ENCODE measurements around the gene HRH1.

DNA sequence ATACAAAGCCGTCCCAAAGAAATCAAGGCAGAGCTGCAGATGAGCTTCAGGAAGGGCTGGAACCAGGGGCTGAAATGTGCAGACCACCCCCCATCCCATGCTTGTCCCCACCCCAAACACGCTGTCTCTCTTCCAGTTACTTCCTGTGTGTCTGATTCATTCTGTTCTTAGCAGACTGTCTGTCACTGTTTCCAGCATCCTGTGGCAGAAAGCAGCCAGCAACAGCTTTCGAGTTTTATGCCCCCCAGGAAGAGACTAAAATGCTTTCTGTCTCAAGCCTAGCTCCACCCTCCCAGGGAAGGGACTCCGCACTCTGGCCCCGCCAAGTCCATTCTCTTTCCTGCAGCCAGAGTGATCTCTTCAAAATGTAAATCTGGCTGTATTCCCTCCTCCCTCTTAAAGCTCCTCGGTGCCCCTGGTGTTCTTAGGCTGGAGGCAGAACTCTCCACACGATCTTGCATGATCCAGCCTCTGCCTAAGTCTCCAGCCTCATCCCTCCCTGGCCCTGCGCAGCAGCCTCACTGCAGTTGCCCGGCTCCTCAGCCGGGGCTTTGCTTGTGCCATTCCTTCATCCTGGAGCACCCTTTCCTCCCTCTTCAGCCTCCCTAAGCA lies 41.5 kb downstream of the HRH1 start:
- TF ChIP-seq, protein P1, sequence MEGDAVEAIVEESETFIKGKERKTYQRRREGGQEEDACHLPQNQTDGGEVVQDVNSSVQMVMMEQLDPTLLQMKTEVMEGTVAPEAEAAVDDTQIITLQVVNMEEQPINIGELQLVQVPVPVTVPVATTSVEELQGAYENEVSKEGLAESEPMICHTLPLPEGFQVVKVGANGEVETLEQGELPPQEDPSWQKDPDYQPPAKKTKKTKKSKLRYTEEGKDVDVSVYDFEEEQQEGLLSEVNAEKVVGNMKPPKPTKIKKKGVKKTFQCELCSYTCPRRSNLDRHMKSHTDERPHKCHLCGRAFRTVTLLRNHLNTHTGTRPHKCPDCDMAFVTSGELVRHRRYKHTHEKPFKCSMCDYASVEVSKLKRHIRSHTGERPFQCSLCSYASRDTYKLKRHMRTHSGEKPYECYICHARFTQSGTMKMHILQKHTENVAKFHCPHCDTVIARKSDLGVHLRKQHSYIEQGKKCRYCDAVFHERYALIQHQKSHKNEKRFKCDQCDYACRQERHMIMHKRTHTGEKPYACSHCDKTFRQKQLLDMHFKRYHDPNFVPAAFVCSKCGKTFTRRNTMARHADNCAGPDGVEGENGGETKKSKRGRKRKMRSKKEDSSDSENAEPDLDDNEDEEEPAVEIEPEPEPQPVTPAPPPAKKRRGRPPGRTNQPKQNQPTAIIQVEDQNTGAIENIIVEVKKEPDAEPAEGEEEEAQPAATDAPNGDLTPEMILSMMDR (IDR thresholded peaks at IDR 0.05), result no peak
- TF ChIP-seq REST (IDR thresholded peaks at IDR 0.05; ENCODE audit: insufficient read depth in 1 of 2, low read depth in 2 of 2, low read length in 1 of 2), result no peak
- no peak for TF ChIP-seq POLR2AphosphoS5 (IDR thresholded peaks at IDR 0.05; ENCODE audit: low read depth, low read length)
- TF ChIP-seq SIN3A (IDR thresholded peaks at IDR 0.05; ENCODE audit: borderline replicate concordance, insufficient read depth, low read depth, low read length), result no peak
- TF ChIP-seq TCF7L2 (IDR thresholded peaks at IDR 0.05; ENCODE audit: low read depth, low read length), result no peak

All from Panc1 (cell line).